Activated CD8-positive, alpha-beta T cell treated with anti-CD3 and anti-CD28 coated beads for 36 hours (primary cell): ENCODE measurements around the gene CLDND2. TPM values are rescaled to one million over a fixed set of nuclear protein-coding genes. Genes with fewer than 3 reads are reported as not detected.
"Not testable (repeated sequence)": the region's sequence is repeated elsewhere in the genome, so short reads cannot be mapped to it uniquely, and the experiment has no call there.

Source experiments
- ATAC-seq: fragments of 200-7000 bp; cut with Tn5 transposase; one replicate; pipeline ENCODE4 v1.10.0; 2021; ENCODE audit warnings: mild to moderate bottlenecking, moderate library complexity
- CTCF ChIA-PET: fragments of 350-600 bp; sonication (Branson Sonifier 250); formaldehyde crosslinking; loops from one replicate; lab custom pipeline; 2021; ENCODE audit warnings: antibody characterized with exemption; lab: Charles Lee
- POLR2A ChIA-PET: fragments of 350-600 bp; sonication (Branson Sonifier 250); formaldehyde crosslinking; loops from one replicate; lab custom pipeline; 2021; ENCODE audit warnings: antibody characterized with exemption; lab: Charles Lee
- DNase-seq: peaks from one replicate; pipeline ENCODE4 v3.0.0-alpha.2; 2020
- H3K27ac Mint-ChIP-seq: one replicate; pipeline ENCODE4 v1.8.0; 2021; ENCODE audit warnings: mild to moderate bottlenecking, mixed read lengths
- H3K27me3 Mint-ChIP-seq: one replicate; pipeline ENCODE4 v1.8.0; 2021; ENCODE audit warnings: mixed read lengths
- H3K36me3 Mint-ChIP-seq: one replicate; pipeline ENCODE4 v1.8.0; 2021; ENCODE audit warnings: low read depth, mixed read lengths
- H3K4me1 Mint-ChIP-seq: one replicate; pipeline ENCODE4 v1.8.0; 2021; ENCODE audit warnings: low read depth, mixed read lengths
- H3K4me3 Mint-ChIP-seq: one replicate; pipeline ENCODE4 v1.8.0; 2021; ENCODE audit warnings: mild to moderate bottlenecking, moderate library complexity, mixed read lengths
- H3K9me3 Mint-ChIP-seq: one replicate; pipeline ENCODE4 v1.8.0; 2021; ENCODE audit warnings: mixed read lengths
- CTCF ChIP-seq: fragments of 200-600 bp; IDR thresholded peaks from one replicate; pipeline ENCODE4 v1.8.0; 2022; ENCODE audit warnings: antibody characterized with exemption, mild to moderate bottlenecking
- intact Hi-C: fragments of 100-400 bp; cut with micrococcal nuclease; formaldehyde crosslinking; loops from one replicate; pipeline ENCODE4 v1.10.0; 2022
- total RNA-seq, 2 experiments: library from RNA; stranded (reverse); gene quantifications; one replicate each; pipeline ENCODE4 v1.2.3, GENCODE V29; 2021

The CLDND2 gene
- total RNA-seq: 1 to 10 TPM; 5.0 to 5.4 TPM

- CTCF ChIA-PET: interaction anchor here (1.0 to 1.8 kb wide), 8 partner anchors 9 to 146 kb away, joined by 3 to 9 read pairs (median 4); no protein-coding TSS in a partner anchor
- H3K4me3 Mint-ChIP-seq: peak within 1 kb of the TSS; percentile 98
- ATAC-seq: no peak
- H3K9me3 Mint-ChIP-seq: no peaks in the 10 kb centered on the region
- H3K27ac Mint-ChIP-seq: peak within 1 kb of the TSS; percentile 98
- intact Hi-C loops: no loop called here
- no peak for TF ChIP-seq CTCF
- no peaks in the 10 kb centered on the region for H3K27me3 Mint-ChIP-seq
- peak; percentile 72 for DNase-seq
- peaks cover 46% of the 10 kb centered on the region for H3K4me1 Mint-ChIP-seq
- POLR2A ChIA-PET: interaction anchor here (0.6 to 1.6 kb wide), 8 partner anchors 9 to 72 kb away, joined by 3 to 11 read pairs (median 4); partner anchors contain the start of genes SIGLEC10 and VSIG10L
- peaks cover 50% of the 10 kb centered on the region for H3K36me3 Mint-ChIP-seq
Measured at GRCh38 chr19:51368366-51369282, at the start of gene CLDND2. TSS of gene CLDND2 (minus strand) at chr19:51369003. CDS start at chr19:51368577, 426 bp downstream.

GRCh38 chr19:51417810-51418157 lies 49.0 kb upstream of the CLDND2 start:
- H3K4me3 Mint-ChIP-seq: no peak overlapping the region
- TF ChIP-seq CTCF: no peak
- ATAC-seq (no peak), DNase-seq (no peak)
- CTCF ChIA-PET: interaction anchor here (0.7 to 6.3 kb wide), 12 partner anchors 10 to 239 kb away, joined by 3 to 60 read pairs (median 4); no protein-coding TSS in a partner anchor
- H3K4me1 Mint-ChIP-seq: peaks cover 28% of the 10 kb centered on the region
- H3K27me3 Mint-ChIP-seq: peaks cover 21% of the 10 kb centered on the region
- H3K36me3 Mint-ChIP-seq: peaks cover 1% of the 10 kb centered on the region
- no peaks in the 10 kb centered on the region for H3K9me3 Mint-ChIP-seq
- POLR2A ChIA-PET: interaction anchor here (0.7 to 1.5 kb wide), 3 partner anchors 24 to 71 kb away, joined by 3 read pairs; no protein-coding TSS in a partner anchor
- intact Hi-C loops: no loop called here
- no peak overlapping the region for H3K27ac Mint-ChIP-seq

GRCh38 chr19:51417107-51417809 lies 48.5 kb upstream of the CLDND2 start, which contains the start of gene SIGLEC10:
TSS of gene SIGLEC10 (minus strand) at chr19:51417642. CDS start at chr19:51417581, 61 bp downstream.
- no peaks in the 10 kb centered on the region for H3K9me3 Mint-ChIP-seq
- H3K27ac Mint-ChIP-seq: no peak within 1 kb of the TSS
- H3K36me3 Mint-ChIP-seq: peaks cover 1% of the 10 kb centered on the region
- ATAC-seq: peak; percentile 60
- peaks cover 28% of the 10 kb centered on the region for H3K4me1 Mint-ChIP-seq
- intact Hi-C loops: no loop called here
- no peak for TF ChIP-seq CTCF
- ChIA-PET CTCF (interaction anchor here (0.7 to 6.3 kb wide), 11 partner anchors 9 to 240 kb away, joined by 3 to 60 read pairs (median 4); no protein-coding TSS in a partner anchor), POLR2A (interaction anchor here (0.6 to 1.5 kb wide), 4 partner anchors 25 to 125 kb away, joined by 3 read pairs; no protein-coding TSS in a partner anchor)
- H3K27me3 Mint-ChIP-seq: peaks cover 21% of the 10 kb centered on the region
- peak; percentile 62 for DNase-seq
- no peak within 1 kb of the TSS for H3K4me3 Mint-ChIP-seq

GRCh38 chr19:51416422-51416821 lies 47.6 kb upstream of the CLDND2 start:
- H3K36me3 Mint-ChIP-seq, intact Hi-C loops, POLR2A ChIA-PET, DNase-seq, ATAC-seq, H3K4me3 Mint-ChIP-seq, H3K27ac Mint-ChIP-seq, H3K9me3 Mint-ChIP-seq: not testable (repeated sequence)
- Mint-ChIP-seq H3K4me1 (peaks cover 28% of the 10 kb centered on the region), H3K27me3 (peaks cover 21% of the 10 kb centered on the region)
- CTCF ChIA-PET: interaction anchor here (1.2 to 6.3 kb wide), 5 partner anchors 18 to 241 kb away, joined by 3 to 60 read pairs (median 4); no protein-coding TSS in a partner anchor

- H3K4me1 Mint-ChIP-seq: peaks cover 22% of the 10 kb centered on the region
- ChIA-PET CTCF (no interaction called here), POLR2A (no interaction called here)
- no peaks in the 10 kb centered on the region for H3K9me3 Mint-ChIP-seq
- intact Hi-C loops: no loop called here
- H3K27me3 Mint-ChIP-seq: peaks cover 19% of the 10 kb centered on the region
- no peak for ATAC-seq
- DNase-seq: no peak
- peaks cover 1% of the 10 kb centered on the region for H3K36me3 Mint-ChIP-seq
- H3K4me3 Mint-ChIP-seq: no peak overlapping the region
- no peak for TF ChIP-seq CTCF
- H3K27ac Mint-ChIP-seq: no peak overlapping the region
Measured at GRCh38 chr19:51415187-51415586, 46.4 kb upstream of the CLDND2 start.
